GM21717 (cell line): ENCODE data around the gene ZNF547.
"Not testable (repeated sequence)": the region's sequence is repeated elsewhere in the genome, so short reads cannot be mapped to it uniquely, and the experiment has no call there.

Experiments used
- ATAC-seq: cut with Tn5 transposase; IDR thresholded peaks from one replicate; pipeline ENCODE4 v1.9.1; 2021; ENCODE audit warnings: mild to moderate bottlenecking, moderate library complexity; ENCODE audit not compliant: unreplicated experiment

The ZNF547 gene

GRCh38 chr19:57374179-57374578 lies 10.8 kb downstream of the ZNF547 start:
- ATAC-seq = no peak

GRCh38 chr19:57374647-57375046 lies 11.3 kb downstream of the ZNF547 start:
- not testable (repeated sequence) for ATAC-seq

DNA sequence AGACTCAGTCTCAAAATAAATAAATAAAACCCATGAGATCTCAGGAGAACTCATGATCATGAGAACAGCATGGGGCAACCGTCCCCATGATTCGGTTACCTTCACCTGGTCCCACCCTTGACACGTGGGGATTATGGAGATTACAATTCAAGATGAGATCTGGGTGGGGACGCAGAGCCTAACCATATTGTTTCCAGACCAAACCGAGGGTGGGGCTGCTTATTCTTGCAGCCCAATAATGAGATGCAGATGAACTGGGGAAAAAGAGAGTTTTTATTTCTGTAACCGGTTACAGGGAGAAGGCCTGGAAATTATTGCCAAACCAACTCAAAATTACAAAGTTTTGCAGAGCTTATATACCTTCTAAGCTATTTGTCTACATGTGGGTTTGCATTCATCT lies 12.8 kb downstream of the ZNF547 start:
- no peak for ATAC-seq

GRCh38 chr19:57377498-57378146 lies 14.3 kb downstream of the ZNF547 start:
- no peak for ATAC-seq

GRCh38 chr19:57380923-57381322 lies 17.6 kb downstream of the ZNF547 start:
- no peak for ATAC-seq

DNA sequence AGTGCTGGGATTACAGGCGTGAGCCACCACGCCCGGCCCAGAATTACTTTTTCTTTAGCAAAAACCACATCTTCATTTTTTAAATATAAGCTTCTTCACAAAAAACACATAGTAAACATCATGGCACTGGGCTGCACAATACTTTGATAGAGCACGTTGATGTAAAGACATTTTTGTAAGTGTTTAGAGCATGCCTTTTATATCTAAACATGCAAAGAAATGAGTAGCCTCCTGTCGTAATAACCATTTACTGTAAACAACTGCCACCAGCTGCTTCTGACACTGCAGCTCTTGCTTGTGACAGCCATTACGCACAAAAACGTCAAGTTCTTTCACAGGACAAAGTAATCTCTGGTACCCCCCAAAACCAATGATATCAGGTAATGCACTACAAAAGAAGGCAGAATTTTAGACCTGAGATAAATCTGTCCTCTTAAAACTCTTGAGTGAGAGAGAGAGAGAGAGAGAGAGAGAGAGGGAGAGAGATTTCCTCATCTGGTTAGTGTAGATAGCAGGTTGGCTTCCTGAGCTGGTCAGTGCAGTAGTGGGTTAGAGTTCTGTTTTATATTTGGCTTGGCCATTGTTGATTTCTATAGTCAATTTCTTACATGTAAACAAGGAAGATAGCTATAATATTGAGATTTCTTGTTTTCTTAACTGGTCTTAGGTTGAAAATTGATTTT lies 19.6 kb downstream of the ZNF547 start:
- ATAC-seq = no peak

DNA sequence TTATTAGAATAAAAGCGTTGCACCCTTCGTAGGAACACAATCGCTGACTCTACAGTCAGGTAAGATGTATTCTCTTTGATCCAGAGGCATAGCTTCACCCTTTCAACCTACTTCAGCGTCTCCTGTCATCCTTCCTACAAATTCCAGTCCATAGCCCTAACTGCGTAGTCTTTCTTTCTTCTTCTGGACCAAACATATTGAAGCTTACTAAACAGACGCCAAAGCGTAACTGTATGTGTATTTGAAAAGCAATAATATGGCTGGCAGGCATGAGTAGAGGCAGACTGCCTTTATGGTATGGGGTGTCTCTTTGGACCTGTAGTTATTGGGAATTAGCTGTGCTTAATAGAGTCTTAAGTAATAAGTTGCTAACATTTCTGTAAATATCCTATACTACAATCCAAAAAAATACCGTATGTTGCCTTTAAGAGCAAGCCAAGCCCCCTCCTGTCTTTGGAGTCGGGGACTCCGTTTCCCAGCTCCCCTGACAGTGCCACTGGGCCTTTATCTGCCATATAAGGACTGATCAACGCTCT lies 25.9 kb downstream of the ZNF547 start:
- no peak for ATAC-seq

GRCh38 chr19:57389730-57390598 lies 26.6 kb downstream of the ZNF547 start, which contains the start of gene ZNF548:
ZNF548 (plus strand) TSS chr19:57389854; CDS start chr19:57390100, 246 bp downstream.
- ATAC-seq = peak; percentile 92

DNA sequence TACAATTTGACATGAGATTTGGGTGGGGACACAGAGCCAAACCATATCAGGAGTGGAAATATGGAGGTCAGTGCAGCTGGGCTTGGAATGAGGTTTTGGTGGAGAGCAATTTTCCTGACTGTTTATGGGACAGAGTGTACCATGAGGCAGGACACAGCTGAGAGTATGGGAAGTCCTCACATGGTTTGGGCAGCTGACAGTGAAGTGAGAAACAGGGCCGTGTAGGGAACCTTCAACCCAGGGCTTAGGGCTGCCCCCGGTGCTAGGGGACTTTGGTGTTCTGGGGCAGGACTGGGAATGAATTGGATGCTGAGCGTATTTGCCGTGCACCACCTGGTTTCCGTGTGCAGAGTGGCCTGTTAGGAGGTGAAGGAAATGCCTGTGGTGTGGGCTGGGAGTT lies 32.4 kb downstream of the ZNF547 start:
- no peak for ATAC-seq

GRCh38 chr19:57398868-57399267 lies 35.5 kb downstream of the ZNF547 start:
- ATAC-seq = no peak

- no peak for ATAC-seq
Observed at GRCh38 chr19:57403737-57404563, 40.6 kb downstream of the ZNF547 start.

- no peak for ATAC-seq
Observed at GRCh38 chr19:57406516-57407123, 43.3 kb downstream of the ZNF547 start.

DNA sequence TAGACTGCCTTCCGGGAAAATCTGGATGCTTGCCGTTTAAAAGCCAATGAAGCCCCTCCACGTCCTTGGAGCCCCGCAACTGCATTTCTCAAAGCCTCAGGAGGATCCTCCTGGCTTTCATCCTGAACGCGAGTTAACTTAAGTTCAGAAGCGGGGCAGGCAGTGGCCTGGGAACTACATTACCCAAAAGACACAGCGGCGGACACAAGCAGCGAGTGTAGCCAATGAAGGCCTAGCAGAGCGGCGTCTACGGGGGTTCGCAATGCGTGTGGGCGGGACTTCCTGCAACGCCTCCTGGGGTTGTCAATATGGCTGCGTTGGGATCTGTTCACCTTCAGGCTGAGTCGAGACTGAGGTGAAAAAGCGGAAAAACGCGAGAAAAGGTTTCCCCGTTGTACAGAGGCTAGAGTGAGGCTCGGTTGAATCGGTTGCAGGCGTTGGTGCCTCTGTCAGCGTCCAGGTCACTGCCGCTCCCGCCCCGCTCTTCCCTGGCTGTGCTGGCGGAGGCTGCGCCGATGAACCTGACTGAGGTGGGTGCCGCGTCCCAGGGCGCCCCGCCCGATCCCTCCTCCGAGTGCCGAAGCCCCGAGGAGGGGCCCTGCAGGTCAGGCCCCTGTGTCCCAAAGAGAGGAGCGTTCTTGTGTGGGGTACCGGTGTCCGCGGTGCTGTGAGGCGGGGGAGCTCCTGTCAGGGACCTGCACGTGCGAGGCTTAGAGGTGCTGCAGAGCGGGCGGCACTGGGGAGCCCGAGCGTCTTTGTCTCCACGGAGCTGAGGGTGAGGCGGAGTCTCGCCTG lies 47.7 kb downstream of the ZNF547 start, which contains the start of gene ZNF17:
ZNF17 (plus strand) TSS at position 285 of the 795 bp plus-strand sequence. CDS start 2,455 bp downstream, outside the sequence.
- peak; percentile 96 for ATAC-seq

DNA sequence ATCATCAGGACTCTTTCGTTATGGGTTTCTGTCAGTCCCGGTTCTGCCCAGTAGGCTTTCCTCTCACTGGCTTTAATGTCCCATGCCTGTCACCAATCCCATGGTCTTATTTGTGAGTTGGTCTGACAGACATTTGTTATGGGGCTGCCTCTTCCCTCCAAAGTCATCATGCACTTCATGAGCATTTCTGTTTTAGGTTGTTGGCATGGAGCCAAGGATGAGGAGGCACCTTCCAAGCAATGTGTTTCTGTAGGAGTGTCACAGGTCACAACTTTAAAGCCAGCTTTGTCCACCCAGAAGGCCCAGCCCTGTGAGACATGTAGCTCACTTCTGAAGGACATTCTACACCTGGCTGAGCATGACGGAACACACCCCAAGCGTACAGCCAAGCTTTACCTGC lies 56.1 kb downstream of the ZNF547 start:
- ATAC-seq = no peak

GRCh38 chr19:57421037-57421436 lies 57.7 kb downstream of the ZNF547 start:
- no peak for ATAC-seq
